Posterior vena cava (tissue), 2 donors: ENCODE measurements around the gene POFUT1. TPM values are rescaled to one million over a fixed set of nuclear protein-coding genes. Genes with fewer than 3 reads are reported as not detected.

ENCODE experiments used
- total RNA-seq, 2 donors: library from RNA; stranded (reverse); fragmentation: NEBNext Ultra II Directional; extraction: Animal tissue kit (Norgen Biotek cat#: 25700); gene quantifications; one replicate each; pipeline ENCODE4 v1.2.1, GENCODE V29; 2021
- donor health status: DM: yes; HTN: yes; CAD: no.
- donor health status: DM: yes; HTN: yes; CAD: no.

The POFUT1 gene
- total RNA-seq, 2 donors from 2014 or later = 34.6 to 36.4 TPM

Other genes with a start within 250 kb of the POFUT1 start
- gene XKR7, start 239.7 kb upstream of the POFUT1 start, total RNA-seq = not detected
- 1 to 10 TPM; 6.8 to 9.7 TPM for gene CCM2L, start 197.4 kb upstream of the POFUT1 start, total RNA-seq
- gene HCK, start 155.6 kb upstream of the POFUT1 start, total RNA-seq = 10 to 100 TPM; 12.7 to 26.9 TPM
- gene TM9SF4, start 98.2 kb upstream of the POFUT1 start, total RNA-seq = 10 to 100 TPM; 29.4 to 30.0 TPM
- gene PLAGL2, start 137 bp upstream of the POFUT1 start, total RNA-seq = 1 to 10 TPM; 4.8 to 5.6 TPM
- 10 to 100 TPM; 26.2 to 28.8 TPM for gene KIF3B, start 69.8 kb downstream of the POFUT1 start, total RNA-seq
- 10 to 100 TPM; 61.5 to 62.8 TPM for gene ASXL1, start 150.5 kb downstream of the POFUT1 start, total RNA-seq